H9 (cell line): Measurements from ENCODE around the gene MAST2. TPM values are rescaled to one million over a fixed set of nuclear protein-coding genes. Genes with fewer than 3 reads are reported as not detected.

Experiments used
- DNase-seq: peaks from one replicate; pipeline ENCODE4 v3.0.0-alpha.2; 2017
- H2AFZ ChIP-seq: one replicate; pipeline ENCODE4 v1.6.1; 2013; ENCODE audit warnings: mild to moderate bottlenecking, low read length, control low read depth, moderate library complexity
- H2AK5ac ChIP-seq: 2 replicates; pipeline ENCODE4 v1.6.1; 2013; ENCODE audit warnings: low read length, control low read depth, mixed read lengths; ENCODE audit not compliant: insufficient read length
- H2BK120ac ChIP-seq: one replicate; pipeline ENCODE4 v1.6.1; 2013; ENCODE audit warnings: low read depth, mild to moderate bottlenecking, low read length, control low read depth, inconsistent platforms; ENCODE audit not compliant: poor library complexity, severe bottlenecking
- H2BK12ac ChIP-seq: 2 replicates; pipeline ENCODE4 v1.6.1; 2013; ENCODE audit warnings: low read length, control low read depth, mixed read lengths, low read depth; ENCODE audit not compliant: insufficient read length
- H2BK15ac ChIP-seq: 2 replicates; pipeline ENCODE4 v1.6.1; 2013; ENCODE audit warnings: low read depth, low read length, control low read depth
- H2BK20ac ChIP-seq: one replicate; pipeline ENCODE4 v1.6.1; 2013; ENCODE audit warnings: low read depth, mild to moderate bottlenecking, low read length, control low read depth, inconsistent platforms; ENCODE audit not compliant: poor library complexity, severe bottlenecking
- H2BK5ac ChIP-seq: 2 replicates; pipeline ENCODE4 v1.6.1; 2013; ENCODE audit warnings: low read length, control low read depth, mixed read lengths; ENCODE audit not compliant: insufficient read length
- H3K14ac ChIP-seq: 2 replicates; pipeline ENCODE4 v1.6.1; 2013; ENCODE audit warnings: low read length, control low read depth; ENCODE audit not compliant: insufficient read depth
- H3K18ac ChIP-seq: 2 replicates; pipeline ENCODE4 v1.6.1; 2013; ENCODE audit warnings: low read depth, mild to moderate bottlenecking, mixed read lengths, low read length, control low read depth; ENCODE audit not compliant: insufficient read length
- H3K23ac ChIP-seq: 2 replicates; pipeline ENCODE4 v1.6.1; 2013; ENCODE audit warnings: low read length, control low read depth, mixed read lengths, low read depth; ENCODE audit not compliant: insufficient read length
- H3K23me2 ChIP-seq: 2 replicates; pipeline ENCODE4 v1.6.1; 2013; ENCODE audit warnings: low read depth, mild to moderate bottlenecking, mixed read lengths, low read length, control low read depth; ENCODE audit not compliant: insufficient read length, poor library complexity, severe bottlenecking
- H3K27ac ChIP-seq: 2 replicates; pipeline ENCODE4 v1.5.1; 2013; ENCODE audit warnings: low read length, control low read depth, mixed read lengths, low read depth; ENCODE audit not compliant: insufficient read length
- H3K27me3 ChIP-seq: 2 replicates; pipeline ENCODE4 v1.6.1; 2013; ENCODE audit warnings: low read length, control low read depth, inconsistent platforms; ENCODE audit not compliant: insufficient read depth
- H3K4ac ChIP-seq: 2 replicates; pipeline ENCODE4 v1.6.1; 2013; ENCODE audit warnings: low read depth, mild to moderate bottlenecking, control low read depth, inconsistent platforms, low read length, moderate library complexity
- H3K4me1 ChIP-seq: 2 replicates; pipeline ENCODE4 v1.6.1; 2013; ENCODE audit warnings: low read length, control low read depth, inconsistent platforms; ENCODE audit not compliant: insufficient read depth
- H3K4me2 ChIP-seq: 2 replicates; pipeline ENCODE4 v1.6.1; 2013; ENCODE audit warnings: low read length, control low read depth, mixed read lengths; ENCODE audit not compliant: insufficient read length, insufficient read depth
- H3K56ac ChIP-seq: 2 replicates; pipeline ENCODE4 v1.6.1; 2013; ENCODE audit warnings: low read depth, mild to moderate bottlenecking, mixed read lengths, low read length, control low read depth; ENCODE audit not compliant: insufficient read length
- H3K79me1 ChIP-seq: 2 replicates; pipeline ENCODE4 v1.6.1; 2013; ENCODE audit warnings: low read depth, mild to moderate bottlenecking, moderate library complexity, low read length, control low read depth, inconsistent platforms; ENCODE audit not compliant: insufficient read depth, poor library complexity, severe bottlenecking
- H3K79me2 ChIP-seq: 2 replicates; pipeline ENCODE4 v1.6.1; 2013; ENCODE audit warnings: low read length, control low read depth, inconsistent platforms; ENCODE audit not compliant: insufficient read depth
- H3K9ac ChIP-seq: 2 replicates; pipeline ENCODE4 v1.6.1; 2013; ENCODE audit warnings: low read length, control low read depth, mixed read lengths; ENCODE audit not compliant: insufficient read length; ENCODE audit errors: extremely low read depth
- H3K9me3 ChIP-seq: one replicate; pipeline ENCODE4 v1.6.1; 2013; ENCODE audit warnings: low read depth, low read length, inconsistent platforms; ENCODE audit not compliant: control insufficient read depth
- H3T11ph ChIP-seq: one replicate; pipeline ENCODE4 v1.6.1; 2013; ENCODE audit warnings: mild to moderate bottlenecking, low read length, control low read depth, inconsistent platforms
- H4K20me1 ChIP-seq: one replicate; pipeline ENCODE4 v1.6.1; 2013; ENCODE audit not compliant: control insufficient read depth, insufficient read length, insufficient read depth
- H4K5ac ChIP-seq: 2 replicates; pipeline ENCODE4 v1.6.1; 2013; ENCODE audit warnings: low read depth, mild to moderate bottlenecking, mixed read lengths, low read length, control low read depth; ENCODE audit not compliant: insufficient read length
- H4K8ac ChIP-seq: replicated peaks from 2 replicates; pipeline ENCODE4 v1.6.1; 2013; ENCODE audit warnings: low read length, control low read depth, mixed read lengths, low read depth; ENCODE audit not compliant: insufficient read length
- H4K91ac ChIP-seq: 2 replicates; pipeline ENCODE4 v1.6.1; 2013; ENCODE audit warnings: low read depth, mild to moderate bottlenecking, moderate library complexity, mixed read lengths, low read length, control low read depth; ENCODE audit not compliant: insufficient read length
- H3K27ac Mint-ChIP-seq, 3 experiments: 2 replicates in 2 of 3; 3 replicates in 1 of 3; pipeline ENCODE4 v1.8.0; 2020 to 2021; ENCODE audit warnings: mixed read lengths in 3 of 3, mild to moderate bottlenecking in 1 of 3, moderate library complexity in 1 of 3
- H3K27me3 Mint-ChIP-seq: 2 replicates; pipeline ENCODE4 v1.8.0; 2021; ENCODE audit warnings: low read depth, mild to moderate bottlenecking, moderate library complexity, mixed read lengths
- H3K36me3 Mint-ChIP-seq, 3 experiments: 2 replicates in 2 of 3; 3 replicates in 1 of 3; pipeline ENCODE4 v1.8.0; 2020 to 2021; ENCODE audit warnings: low read depth in 3 of 3, mixed read lengths in 3 of 3; ENCODE audit not compliant: insufficient read depth in 1 of 3
- H3K4me1 Mint-ChIP-seq, 2 experiments: 2 replicates each; pipeline ENCODE4 v1.8.0; 2020; ENCODE audit warnings: mixed read lengths in 2 of 2
- H3K4me3 Mint-ChIP-seq, 2 experiments: 2 replicates in 1 of 2; 3 replicates in 1 of 2; pipeline ENCODE4 v1.8.0; 2020 to 2021; ENCODE audit warnings: mild to moderate bottlenecking in 2 of 2, mixed read lengths in 2 of 2, moderate library complexity in 1 of 2
- H3K9me3 Mint-ChIP-seq, 2 experiments: 2 replicates in 1 of 2; 3 replicates in 1 of 2; pipeline ENCODE4 v1.8.0; 2020; ENCODE audit warnings: mild to moderate bottlenecking in 2 of 2, mixed read lengths in 2 of 2, moderate library complexity in 1 of 2
- CTCF ChIP-seq: fragments of 200-600 bp; sonication (generic); conservative IDR thresholded peaks from 3 replicates; pipeline ENCODE4 v1.8.0; 2021; ENCODE audit warnings: antibody characterized with exemption, mild to moderate bottlenecking
- WGBS: extraction: QIAGEN DNeasy Blood & Tissue Kit; methylation state at CpG from one replicate; pipeline ENCODE4 v1.1.7; 2013; ENCODE audit warnings: missing lambda C conversion rate, low lambda C conversion rate, mixed read lengths; ENCODE audit not compliant: insufficient read length; ENCODE audit errors: extremely low coverage; 5-methylcytosine and 5-hydroxymethylcytosine counted together
- total RNA-seq: library from RNA; stranded (reverse); gene quantifications from 2 replicates; pipeline ENCODE4 v1.2.1, GENCODE V29; 2021

Gene MAST2
- total RNA-seq, 1 experiment from 2014 or later = 28.8 TPM

- DNase-seq = no peak
- Histone ChIP-seq H3K56ac (no peak overlapping the region), H3K27me3 (no peaks in the 10 kb centered on the region), H2BK120ac (no peak overlapping the region), H2AK5ac (no peak overlapping the region), H3K9me3 (no peaks in the 10 kb centered on the region), H3K4me2 (no peak overlapping the region), H4K5ac (no peak overlapping the region), H3K27ac (no peak overlapping the region), H3T11ph (no peak overlapping the region), H2AFZ (no peak overlapping the region), H2BK12ac (no peak overlapping the region), H3K23me2 (no peaks in the 10 kb centered on the region), H3K79me1 (no peaks in the 10 kb centered on the region), H3K23ac (no peak overlapping the region), H3K9ac (no peak overlapping the region), H2BK20ac (no peak overlapping the region), H3K79me2 (0 out of 2 replicates have a peak, but pooled peaks cover 1% of the 10 kb centered on the region), H3K4ac (no peak overlapping the region), H3K18ac (no peak overlapping the region), H4K8ac (no peak overlapping the region), H3K14ac (no peak overlapping the region), H2BK5ac (no peak overlapping the region), H3K4me1 (no peaks in the 10 kb centered on the region), H2BK15ac (no peak overlapping the region), H4K91ac (no peak overlapping the region), H4K20me1 (no peaks in the 10 kb centered on the region)
- Mint-ChIP-seq H3K4me3 (no peak overlapping the region), H3K36me3 (peaks cover 0 to 4% (median 0%) of the 10 kb centered on the region in 3 experiments; a peak in 1 of 7 replicates), H3K27me3 (no peaks in the 10 kb centered on the region), H3K27ac (peak overlapping the region in 1 of 3 experiments; percentile 82; a peak in 1 of 7 replicates), H3K9me3 (peaks cover 0 to 1% of the 10 kb centered on the region in 2 experiments; a peak in 1 of 5 replicates), H3K4me1 (peaks cover 17 to 18% of the 10 kb centered on the region in 2 experiments)
- TF ChIP-seq CTCF = no peak
- no CpG with 5 or more reads among the region's 1 CpG for WGBS
These were observed 139.0 kb downstream of the MAST2 start for GRCh38 chr1:45942411-45942810.
